OCI-LY1 (cell line): ENCODE results near the gene RAB40B.

Source experiments
- H2AFZ ChIP-seq: fragments of 200-600 bp; sonication (generic), shearing (Covaris generic); 2 replicates; pipeline ENCODE4 v1.6.0; 2014; ENCODE audit warnings: antibody characterized with exemption, mild to moderate bottlenecking, low read length
- H3F3A ChIP-seq: fragments of 200-600 bp; sonication (generic), shearing (Covaris generic); 2 replicates; pipeline ENCODE4 v1.6.0; 2014; ENCODE audit warnings: mild to moderate bottlenecking, antibody characterized with exemption, low read length, moderate library complexity; ENCODE audit not compliant: insufficient read depth
- H3K27ac ChIP-seq: fragments of 200-600 bp; sonication (generic); 2 replicates; pipeline ENCODE4 v1.5.1; 2014; ENCODE audit warnings: low read length, mixed run types, mild to moderate bottlenecking, low read depth; ENCODE audit not compliant: poor library complexity, severe bottlenecking
- H3K27me3 ChIP-seq: fragments of 200-600 bp; sonication (generic); 2 replicates; pipeline ENCODE4 v1.6.0; 2014; ENCODE audit warnings: antibody characterized with exemption, mild to moderate bottlenecking, low read length, moderate library complexity; ENCODE audit not compliant: insufficient read depth
- H3K36me3 ChIP-seq: fragments of 200-600 bp; sonication (generic); 2 replicates; pipeline ENCODE4 v1.6.1; 2014; ENCODE audit warnings: mild to moderate bottlenecking, antibody characterized with exemption, low read length, moderate library complexity, mixed read lengths; ENCODE audit not compliant: insufficient read depth
- H3K4me1 ChIP-seq: fragments of 200-600 bp; sonication (generic); 2 replicates; pipeline ENCODE4 v1.5.1; 2014; ENCODE audit warnings: mild to moderate bottlenecking, low read length, moderate library complexity; ENCODE audit not compliant: insufficient read depth, severe bottlenecking
- H3K4me2 ChIP-seq: fragments of 200-600 bp; sonication (generic), shearing (Covaris generic); 2 replicates; pipeline ENCODE4 v1.6.1; 2014; ENCODE audit warnings: low read length
- H3K4me3 ChIP-seq: fragments of 200-600 bp; sonication (generic); 2 replicates; pipeline ENCODE4 v1.5.1; 2014; ENCODE audit warnings: low read length, low read depth, mild to moderate bottlenecking, mixed read lengths; ENCODE audit not compliant: poor library complexity, severe bottlenecking
- H3K79me2 ChIP-seq: fragments of 200-600 bp; shearing (Covaris generic); 2 replicates; pipeline ENCODE4 v1.6.1; 2016; ENCODE audit warnings: mixed run types, low read length, mixed read lengths; ENCODE audit not compliant: insufficient read depth
- H3K9ac ChIP-seq: fragments of 200-600 bp; sonication (generic), shearing (Covaris generic); 2 replicates; pipeline ENCODE4 v1.6.1; 2014; ENCODE audit warnings: mild to moderate bottlenecking, low read length, mixed read lengths
- H3K9me2 ChIP-seq: fragments of 200-600 bp; sonication (generic), shearing (Covaris generic); 2 replicates; pipeline ENCODE4 v1.6.1; 2014; ENCODE audit warnings: low read depth, mild to moderate bottlenecking, low read length, mixed read lengths
- H3K9me3 ChIP-seq: fragments of 200-600 bp; shearing (Covaris generic); 2 replicates; pipeline ENCODE4 v1.6.1; 2014; ENCODE audit warnings: low read length, mixed read lengths
- H4K20me1 ChIP-seq: fragments of 200-600 bp; sonication (generic), shearing (Covaris generic); 2 replicates; pipeline ENCODE4 v1.6.0; 2016; ENCODE audit warnings: mild to moderate bottlenecking, low read length; ENCODE audit not compliant: insufficient read depth
- CTCF ChIP-seq: fragments of 200-600 bp; sonication (generic), shearing (Covaris generic); IDR thresholded peaks from 2 replicates; pipeline ENCODE4 v1.5.1; 2017; ENCODE audit warnings: mild to moderate bottlenecking, antibody characterized with exemption, low read length, moderate library complexity, mixed read lengths
- EZH2 ChIP-seq: fragments of 200-600 bp; sonication (generic), shearing (Covaris generic); IDR thresholded peaks from 2 replicates; pipeline ENCODE4 v1.8.0; 2017; ENCODE audit warnings: borderline replicate concordance, mixed run types, mild to moderate bottlenecking, antibody characterized with exemption, low read length, moderate library complexity, mixed read lengths

Gene RAB40B

GRCh38 chr17:82659886-82660285 is 38.6 kb downstream of the RAB40B start:
- Histone ChIP-seq H2AFZ (no peak overlapping the region), H3K27ac (no peak overlapping the region), H3K36me3 (no peaks in the 10 kb centered on the region; the same call in 1 of the 2 replicates), H3K4me1 (peaks cover 4% of the 10 kb centered on the region), H3F3A (no peaks in the 10 kb centered on the region), H4K20me1 (no peaks in the 10 kb centered on the region), H3K9me2 (no peaks in the 10 kb centered on the region), H3K79me2 (no peaks in the 10 kb centered on the region), H3K9ac (no peak overlapping the region), H3K4me3 (no peak overlapping the region), H3K27me3 (no peaks in the 10 kb centered on the region; the same call in 1 of the 2 replicates), H3K4me2 (no peak overlapping the region), H3K9me3 (no peaks in the 10 kb centered on the region)
- TF ChIP-seq EZH2, result no peak

DNA sequence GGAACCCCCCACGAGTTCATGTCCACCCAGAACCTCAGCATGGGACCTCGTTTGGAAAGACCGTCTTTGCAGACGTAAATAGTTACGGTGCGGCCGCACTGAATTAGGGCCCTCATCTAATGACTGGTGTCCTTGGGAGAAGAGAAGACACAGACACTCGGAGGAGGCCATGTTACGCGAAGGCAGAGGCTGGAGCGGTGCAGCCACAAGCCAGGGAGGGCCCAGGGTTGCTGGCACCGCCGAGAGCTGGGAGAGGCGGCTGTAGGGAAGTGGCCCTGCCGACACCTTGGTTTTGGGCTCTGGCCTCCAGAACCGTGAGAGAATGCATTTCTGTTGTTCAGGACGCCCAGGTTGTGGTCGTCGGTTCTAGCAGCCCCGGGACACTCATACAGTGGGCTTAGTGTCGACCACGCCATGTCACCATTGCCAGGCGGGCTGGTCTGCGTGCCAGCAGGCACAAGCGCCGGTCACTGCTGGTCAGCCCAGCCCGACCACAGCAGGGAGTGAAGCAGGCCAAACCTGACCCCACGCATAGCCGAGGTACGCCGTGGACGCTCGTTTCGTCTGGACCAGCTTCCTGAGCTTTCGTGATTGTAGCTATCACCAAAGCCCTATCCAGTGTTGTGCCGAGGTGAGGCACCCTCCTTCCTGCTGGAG is 39.6 kb downstream of the RAB40B start:
- H4K20me1 ChIP-seq, result no peaks in the 10 kb centered on the region
- no peaks in the 10 kb centered on the region; the same call in 1 of the 2 replicates for H3K36me3 ChIP-seq
- peaks cover 3% of the 10 kb centered on the region; the same call in 1 of the 2 replicates for H3K27me3 ChIP-seq
- no peaks in the 10 kb centered on the region for H3F3A ChIP-seq
- TF ChIP-seq EZH2, result no peak
- no peak for TF ChIP-seq CTCF
- H3K27ac ChIP-seq, result no peak overlapping the region
- no peak overlapping the region for H3K4me3 ChIP-seq
- H3K9me3 ChIP-seq, result no peaks in the 10 kb centered on the region
- H3K4me1 ChIP-seq, result peaks cover 8% of the 10 kb centered on the region
- H3K9ac ChIP-seq, result no peak overlapping the region
- H3K9me2 ChIP-seq, result no peaks in the 10 kb centered on the region
- no peak overlapping the region for H2AFZ ChIP-seq
- H3K79me2 ChIP-seq, result no peaks in the 10 kb centered on the region
- H3K4me2 ChIP-seq, result no peak overlapping the region

DNA sequence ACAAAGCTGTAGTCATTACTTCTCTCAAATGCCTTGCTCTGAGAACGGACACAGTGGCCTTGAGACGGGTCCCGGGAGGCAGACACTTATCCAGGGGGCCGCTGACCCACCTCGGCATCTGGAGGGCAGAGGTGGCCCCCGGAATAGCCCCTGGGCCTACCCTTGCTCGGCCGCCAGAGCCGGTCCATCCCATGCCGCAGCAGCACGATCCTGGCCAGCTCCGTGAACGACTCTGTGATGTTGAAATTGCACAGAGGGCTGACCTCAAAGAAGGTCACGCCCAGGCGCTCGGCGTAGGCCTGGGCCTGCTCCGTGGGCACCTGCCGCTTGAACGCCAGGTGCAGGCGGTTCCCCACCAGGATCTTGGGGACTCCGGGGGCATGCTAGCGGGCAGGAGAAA is 40.2 kb downstream of the RAB40B start:
- Histone ChIP-seq H3K79me2 (no peaks in the 10 kb centered on the region), H3K4me1 (peaks cover 8% of the 10 kb centered on the region), H3K27me3 (peaks cover 3% of the 10 kb centered on the region; the same call in 1 of the 2 replicates), H3K9me3 (no peaks in the 10 kb centered on the region), H3K9me2 (no peaks in the 10 kb centered on the region), H3K36me3 (no peaks in the 10 kb centered on the region; the same call in 1 of the 2 replicates), H3K4me3 (no peak overlapping the region), H2AFZ (no peak overlapping the region), H3F3A (no peaks in the 10 kb centered on the region), H3K4me2 (no peak overlapping the region), H4K20me1 (no peaks in the 10 kb centered on the region), H3K9ac (no peak overlapping the region), H3K27ac (no peak overlapping the region)
- TF ChIP-seq CTCF (no peak), EZH2 (no peak)

DNA sequence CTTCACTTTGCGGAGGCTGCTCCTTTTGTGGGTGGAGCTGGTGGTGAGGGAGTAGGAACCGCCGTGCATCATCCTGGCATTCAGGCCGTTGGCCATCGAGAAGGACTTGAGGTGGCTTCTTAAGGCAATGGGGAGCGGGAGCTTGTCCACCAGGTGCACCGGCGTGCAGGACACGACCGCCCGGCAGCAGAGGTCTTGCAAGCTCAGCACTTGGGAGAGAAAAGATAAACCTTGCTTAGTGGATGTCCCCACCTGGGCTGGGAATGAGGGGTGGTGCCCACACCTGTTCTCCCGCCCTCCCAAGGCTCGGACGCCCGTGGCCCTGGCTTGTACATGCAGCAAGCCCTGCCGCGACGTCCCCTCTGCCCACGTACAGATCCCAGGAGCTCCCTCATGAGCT is 40.6 kb downstream of the RAB40B start:
- no peaks in the 10 kb centered on the region for H3K79me2 ChIP-seq
- H3K9me3 ChIP-seq, result no peaks in the 10 kb centered on the region
- no peaks in the 10 kb centered on the region; the same call in 1 of the 2 replicates for H3K36me3 ChIP-seq
- H3F3A ChIP-seq, result no peaks in the 10 kb centered on the region
- no peak overlapping the region for H3K4me3 ChIP-seq
- no peak overlapping the region for H2AFZ ChIP-seq
- peaks cover 8% of the 10 kb centered on the region for H3K4me1 ChIP-seq
- TF ChIP-seq EZH2 (no peak), CTCF (no peak)
- H3K9ac ChIP-seq, result no peak overlapping the region
- H3K9me2 ChIP-seq, result no peaks in the 10 kb centered on the region
- H4K20me1 ChIP-seq, result no peaks in the 10 kb centered on the region
- H3K27ac ChIP-seq, result no peak overlapping the region
- peaks cover 3% of the 10 kb centered on the region; the same call in 1 of the 2 replicates for H3K27me3 ChIP-seq
- H3K4me2 ChIP-seq, result no peak overlapping the region
